Measurements from ENCODE around the gene PLEKHJ1.
"Not testable (repeated sequence)": the region's sequence is repeated elsewhere in the genome, so short reads cannot be mapped to it uniquely, and the experiment has no call there.

The PLEKHJ1 gene

GRCh38 chr19:2202366-2202765 lies 33.8 kb downstream of the PLEKHJ1 start:
- no peaks in the 10 kb centered on the region for H3K27me3 ChIP-seq
- no peaks in the 10 kb centered on the region for H3K9me3 ChIP-seq
- H3K4me3 ChIP-seq (ENCODE audit: low read depth in 1 of 2, low read length in 1 of 2): no peak overlapping the region
- no peak for TF ChIP-seq CTCF (IDR thresholded peaks at IDR 0.05)
- H3K4me1 ChIP-seq (ENCODE audit: control insufficient read depth in 1 of 2, insufficient read depth in 1 of 2, low read depth in 1 of 2, low read length in 1 of 2): no peaks in the 10 kb centered on the region
- no peak overlapping the region for H3K27ac ChIP-seq
- H3K36me3 ChIP-seq: peaks cover 59% of the 10 kb centered on the region

- TF ChIP-seq CTCF (IDR thresholded peaks at IDR 0.05): no peak
- no peak overlapping the region for H3K4me3 ChIP-seq (ENCODE audit: low read depth in 1 of 2, low read length in 1 of 2)
- H3K36me3 ChIP-seq: peaks cover 59% of the 10 kb centered on the region
- H3K27me3 ChIP-seq: no peaks in the 10 kb centered on the region
- H3K4me1 ChIP-seq (ENCODE audit: control insufficient read depth in 1 of 2, insufficient read depth in 1 of 2, low read depth in 1 of 2, low read length in 1 of 2): no peaks in the 10 kb centered on the region
- no peaks in the 10 kb centered on the region for H3K9me3 ChIP-seq
- no peak overlapping the region for H3K27ac ChIP-seq
These were observed 34.5 kb downstream of the PLEKHJ1 start for GRCh38 chr19:2201473-2202148.

GRCh38 chr19:2200624-2201294 lies 35.4 kb downstream of the PLEKHJ1 start:
- not testable (repeated sequence) for H3K4me1 ChIP-seq (ENCODE audit: control insufficient read depth in 1 of 2, insufficient read depth in 1 of 2, low read depth in 1 of 2, low read length in 1 of 2); H3K9me3 ChIP-seq; H3K27me3 ChIP-seq; H3K27ac ChIP-seq; H3K4me3 ChIP-seq (ENCODE audit: low read depth in 1 of 2, low read length in 1 of 2)
- peaks cover 62% of the 10 kb centered on the region for H3K36me3 ChIP-seq

- Histone ChIP-seq H3K4me1 (ENCODE audit: control insufficient read depth in 1 of 2, insufficient read depth in 1 of 2, low read depth in 1 of 2, low read length in 1 of 2) (no peaks in the 10 kb centered on the region), H3K27me3 (no peaks in the 10 kb centered on the region), H3K4me3 (ENCODE audit: low read depth in 1 of 2, low read length in 1 of 2) (no peak overlapping the region), H3K9me3 (no peaks in the 10 kb centered on the region), H3K27ac (no peak overlapping the region), H3K36me3 (peaks cover 69% of the 10 kb centered on the region)
- no peak for TF ChIP-seq CTCF (IDR thresholded peaks at IDR 0.05)
These were observed 36.1 kb downstream of the PLEKHJ1 start for GRCh38 chr19:2199861-2200623.

- H3K9me3 ChIP-seq: no peaks in the 10 kb centered on the region
- peaks cover 78% of the 10 kb centered on the region for H3K36me3 ChIP-seq
- no peak overlapping the region for H3K27ac ChIP-seq
- H3K4me3 ChIP-seq (ENCODE audit: low read depth in 1 of 2, low read length in 1 of 2): no peak overlapping the region
- no peaks in the 10 kb centered on the region for H3K4me1 ChIP-seq (ENCODE audit: control insufficient read depth in 1 of 2, insufficient read depth in 1 of 2, low read depth in 1 of 2, low read length in 1 of 2)
- H3K27me3 ChIP-seq: no peaks in the 10 kb centered on the region
- no peak for TF ChIP-seq CTCF (IDR thresholded peaks at IDR 0.05)
These were observed 36.9 kb downstream of the PLEKHJ1 start for GRCh38 chr19:2199215-2199614.

- no peak for TF ChIP-seq CTCF (IDR thresholded peaks at IDR 0.05)
- Histone ChIP-seq H3K36me3 (peaks cover 77% of the 10 kb centered on the region), H3K27me3 (no peaks in the 10 kb centered on the region), H3K4me3 (ENCODE audit: low read depth in 1 of 2, low read length in 1 of 2) (no peak overlapping the region), H3K27ac (no peak overlapping the region), H3K9me3 (no peaks in the 10 kb centered on the region), H3K4me1 (ENCODE audit: control insufficient read depth in 1 of 2, insufficient read depth in 1 of 2, low read depth in 1 of 2, low read length in 1 of 2) (no peaks in the 10 kb centered on the region)
These were observed 37.8 kb downstream of the PLEKHJ1 start for GRCh38 chr19:2198317-2198716.
